HG03575 (cell line): ENCODE data around the gene ZNF362.

Source experiments
- ATAC-seq: cut with Tn5 transposase; IDR thresholded peaks from one replicate; pipeline ENCODE4 v1.9.1; 2021; ENCODE audit not compliant: unreplicated experiment, insufficient number of reproducible peaks, low FRiP score; ENCODE audit errors: extremely low read depth

Gene ZNF362

DNA sequence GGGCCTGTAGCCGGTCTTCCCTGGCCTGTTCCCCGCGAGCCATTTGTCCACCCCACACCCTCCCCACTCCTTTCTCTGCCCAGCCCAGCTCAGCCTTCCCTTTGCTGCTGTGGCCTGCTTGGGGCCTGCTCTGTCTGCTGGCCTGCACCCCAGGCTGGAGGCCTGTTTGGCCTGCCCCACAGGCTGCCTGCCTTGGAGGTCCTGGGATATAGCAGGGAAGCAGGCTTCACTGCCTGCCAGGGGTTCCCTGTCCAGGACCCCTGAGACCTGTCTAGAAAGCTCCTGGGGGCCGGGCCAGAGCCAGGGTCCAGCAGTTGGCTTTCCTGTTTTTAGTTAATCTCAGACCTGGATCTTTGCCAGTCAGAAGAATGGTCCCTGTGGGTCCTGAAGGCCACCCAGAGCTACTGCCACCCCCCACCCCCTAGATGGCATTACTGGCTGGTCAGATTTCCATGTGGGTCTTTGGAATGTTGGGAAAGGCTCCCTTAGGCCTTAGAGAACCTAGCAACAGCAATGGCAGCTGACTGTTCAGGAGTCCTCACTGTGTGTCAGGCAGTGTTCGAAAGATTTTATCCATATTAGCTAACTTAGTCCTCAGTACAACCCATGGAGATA lies 7.7 kb downstream of the ZNF362 start:
- no peak for ATAC-seq

DNA sequence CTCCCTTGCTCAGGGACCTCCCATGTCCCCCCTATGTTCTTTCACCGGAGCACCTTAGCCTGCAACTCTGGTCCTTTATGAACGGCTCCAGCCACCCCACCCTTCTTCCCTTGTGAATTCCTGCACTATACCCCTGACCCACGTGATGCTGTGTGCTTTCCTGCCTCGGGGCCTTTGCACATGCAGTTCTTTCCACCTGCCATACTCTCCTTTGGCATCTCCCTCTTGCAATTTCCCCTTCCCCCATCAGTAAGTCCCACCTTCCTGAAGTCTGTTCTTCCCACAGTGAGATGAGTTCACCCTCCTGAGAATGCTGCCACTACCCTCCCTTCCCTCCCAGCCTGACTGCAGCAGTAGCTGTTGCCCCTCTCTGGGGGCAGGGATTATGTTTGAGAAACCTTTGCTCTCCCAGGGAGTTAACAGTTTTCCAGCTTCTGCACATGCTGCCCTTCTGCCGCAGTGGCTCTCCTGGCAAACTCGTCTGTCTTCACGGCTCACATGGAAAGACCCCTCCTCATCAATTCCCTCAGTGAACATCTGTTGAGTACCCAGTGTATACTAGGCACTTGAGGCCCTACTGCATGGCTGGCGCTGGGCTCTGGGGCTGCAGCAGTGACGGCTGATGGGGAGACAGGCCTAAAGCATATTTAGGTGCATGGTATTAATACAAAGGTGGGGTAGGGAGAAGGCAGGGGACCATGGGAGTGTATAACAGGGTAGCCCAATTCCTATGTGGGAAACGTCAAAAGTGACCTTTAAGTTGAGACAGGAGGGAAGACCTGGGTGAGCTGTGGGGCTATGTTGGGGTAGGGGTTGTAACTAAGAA lies 9.7 kb downstream of the ZNF362 start:
- ATAC-seq = no peak

DNA sequence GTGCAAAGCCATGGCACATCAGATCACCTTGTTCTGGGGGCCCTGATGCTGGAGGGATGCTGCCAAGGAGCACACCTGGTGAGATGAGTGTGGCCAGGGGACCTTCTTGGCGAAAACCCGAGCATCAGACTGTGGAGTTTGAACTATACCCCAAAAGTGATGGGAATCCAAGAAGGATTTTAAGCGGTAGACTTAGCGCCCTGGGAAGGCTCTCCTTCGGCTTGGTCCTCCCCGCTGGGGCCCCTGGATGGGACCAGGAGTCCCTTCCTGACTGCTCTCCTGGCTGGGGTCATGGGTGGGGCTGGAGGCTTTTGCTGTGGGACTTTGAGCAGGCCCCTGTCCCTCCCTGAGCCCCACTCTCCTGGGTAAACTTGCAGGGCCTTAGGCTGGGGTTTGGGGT lies 10.5 kb downstream of the ZNF362 start:
- ATAC-seq = no peak

DNA sequence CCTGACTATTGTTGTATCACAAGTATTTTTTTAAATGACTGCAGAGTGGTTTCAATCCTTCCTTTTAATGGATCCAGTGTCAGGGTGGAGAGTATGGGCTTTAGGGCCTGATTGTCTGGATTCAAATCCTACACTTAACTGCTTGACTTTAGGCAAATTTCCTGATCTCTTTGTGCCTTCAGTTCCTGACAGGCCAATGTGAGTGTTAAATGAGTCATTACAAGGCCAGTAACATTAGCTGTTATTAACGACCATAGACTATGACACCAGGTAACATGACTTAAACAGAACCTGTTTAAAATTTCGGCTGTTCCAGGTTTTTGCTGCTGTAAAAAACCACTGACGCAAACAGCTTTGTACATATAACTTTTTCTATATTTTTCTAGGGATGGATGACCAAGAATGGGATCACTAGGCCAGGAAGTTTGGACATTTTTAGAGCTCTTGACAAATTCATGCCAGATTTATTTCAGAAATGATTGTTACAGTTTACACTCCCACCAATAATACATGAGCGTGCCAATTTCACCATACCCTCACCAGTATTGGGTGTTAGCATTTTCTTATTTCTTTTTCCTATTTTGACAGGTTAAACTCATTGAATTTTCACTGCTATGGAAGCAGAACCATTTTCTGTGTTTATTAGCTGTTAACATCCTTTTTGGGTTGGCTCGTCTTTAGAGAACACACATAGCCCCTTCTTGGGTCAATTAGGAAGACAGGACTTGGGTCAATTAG lies 11.3 kb downstream of the ZNF362 start:
- ATAC-seq = no peak

DNA sequence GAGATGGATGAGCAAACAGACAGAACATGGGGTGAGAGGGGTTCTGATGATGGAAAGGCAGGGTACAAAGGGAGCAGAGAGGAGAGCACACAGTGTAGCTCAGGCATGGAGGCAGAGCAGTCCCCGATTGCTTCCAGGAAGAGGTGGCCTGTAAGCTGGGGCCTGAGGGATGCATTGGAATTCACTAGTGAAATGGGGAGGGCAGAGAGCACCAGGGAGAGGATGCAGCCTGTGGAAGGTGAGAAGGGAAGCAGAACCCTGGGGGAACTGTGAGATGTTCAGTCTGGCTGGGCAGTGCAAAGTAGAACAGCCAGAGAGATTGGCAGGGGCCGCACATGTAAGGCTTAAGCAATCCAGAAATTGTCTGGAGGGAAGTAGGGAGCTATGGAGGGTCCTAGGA lies 12.2 kb downstream of the ZNF362 start:
- no peak for ATAC-seq

DNA sequence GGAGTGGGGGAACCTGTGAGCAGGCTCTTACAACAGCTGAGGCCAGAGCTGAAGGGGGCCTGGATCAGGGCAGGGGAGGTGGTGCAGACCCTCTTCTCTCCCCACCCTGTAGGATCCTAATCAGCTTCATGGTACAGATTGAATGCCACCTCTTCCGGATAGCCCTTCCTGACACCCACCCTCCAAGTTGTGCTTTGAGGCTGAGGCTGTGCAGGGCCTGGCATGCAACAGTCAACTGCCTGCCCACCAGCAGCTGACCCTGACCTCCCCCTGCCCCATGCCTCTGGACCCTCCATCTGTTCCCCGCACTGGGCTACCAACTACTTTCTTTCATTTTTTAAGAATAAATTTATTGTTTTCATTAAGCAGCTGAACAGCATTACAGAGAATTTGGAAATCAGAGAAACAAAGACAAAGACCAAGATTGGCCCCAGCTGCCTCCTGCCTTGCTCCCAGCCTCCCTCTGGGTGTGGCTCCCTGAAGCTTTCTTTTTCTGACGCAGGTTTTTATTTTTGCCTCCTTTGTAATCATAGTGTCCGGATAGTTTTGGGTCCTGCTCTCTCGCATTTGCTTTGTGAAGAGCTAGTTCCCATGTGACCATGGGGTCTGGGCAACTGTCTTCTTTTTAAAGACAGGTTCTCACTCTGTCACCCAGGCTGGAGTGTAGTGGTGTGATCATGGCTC lies 12.8 kb downstream of the ZNF362 start:
- no peak for ATAC-seq

DNA sequence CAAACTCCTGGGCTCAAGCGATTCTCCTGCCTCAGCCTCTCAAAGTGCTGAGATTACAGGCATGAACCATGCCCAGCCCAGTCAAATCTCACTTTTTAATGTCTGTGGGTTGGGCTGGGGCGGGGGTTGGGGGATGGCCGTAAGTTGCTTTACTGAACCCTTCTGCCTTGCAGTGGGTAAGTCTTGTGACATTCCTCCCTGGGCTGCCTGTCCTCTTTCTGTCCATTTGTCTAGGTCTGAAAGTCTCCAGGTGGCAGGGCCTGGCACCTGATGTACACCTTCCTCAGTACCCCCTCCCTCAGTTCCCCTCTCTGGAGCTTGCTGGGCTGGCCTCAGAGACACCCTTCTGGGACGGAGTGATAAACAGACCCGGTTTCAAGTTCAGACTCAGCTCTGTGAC lies 13.3 kb downstream of the ZNF362 start:
- no peak for ATAC-seq

DNA sequence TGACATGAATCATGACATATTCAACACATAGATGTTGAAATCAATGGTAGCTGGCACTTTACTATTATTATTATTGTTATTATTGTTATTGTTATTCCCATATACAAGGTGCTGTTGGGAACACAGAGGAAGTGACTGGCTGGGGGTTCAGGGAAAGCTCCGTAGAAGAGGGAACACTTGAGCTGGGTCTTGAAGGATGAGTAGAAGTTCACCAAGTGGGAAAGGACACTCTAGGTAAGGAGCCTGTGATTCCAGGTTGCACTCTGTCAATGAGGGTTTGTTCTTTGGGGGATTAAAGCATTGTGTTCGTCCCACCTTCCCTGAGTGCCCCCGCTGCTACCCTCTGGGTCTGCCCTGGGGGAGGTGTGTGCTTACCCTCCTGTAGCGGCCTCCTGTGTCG lies 14.1 kb downstream of the ZNF362 start:
- no peak for ATAC-seq

DNA sequence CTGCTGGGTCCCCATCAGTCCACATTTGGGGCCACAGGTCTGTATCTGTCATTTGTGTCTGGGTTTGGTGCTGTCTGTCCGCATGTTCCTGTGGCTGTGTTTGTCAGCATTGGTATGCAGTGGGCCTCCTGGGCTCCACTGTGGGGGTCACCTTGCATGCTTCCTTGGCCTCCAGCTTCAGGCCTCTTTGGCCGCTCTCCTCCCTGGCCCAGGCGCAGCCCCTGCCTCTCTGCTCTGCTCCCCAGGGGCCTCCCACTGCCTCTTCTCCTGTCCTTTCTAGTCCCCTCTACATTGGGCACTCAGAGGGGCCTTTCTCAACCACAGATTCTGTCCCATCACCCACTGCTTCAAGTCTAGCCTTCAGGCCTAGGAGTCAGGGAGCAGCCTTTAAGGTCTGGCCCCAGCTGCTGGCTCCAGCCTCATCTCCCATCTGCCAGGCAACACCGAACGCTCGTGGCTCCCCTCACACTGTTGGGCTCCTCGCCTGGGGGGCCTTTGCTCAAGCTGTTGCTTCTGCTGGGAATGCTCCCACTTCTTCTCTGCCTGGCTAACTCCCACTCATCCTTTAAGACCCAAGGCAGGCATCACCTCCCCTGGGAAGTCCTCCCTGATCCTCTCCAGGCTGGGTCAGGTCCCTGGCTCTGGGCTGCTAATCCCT lies 14.6 kb downstream of the ZNF362 start:
- no peak for ATAC-seq

DNA sequence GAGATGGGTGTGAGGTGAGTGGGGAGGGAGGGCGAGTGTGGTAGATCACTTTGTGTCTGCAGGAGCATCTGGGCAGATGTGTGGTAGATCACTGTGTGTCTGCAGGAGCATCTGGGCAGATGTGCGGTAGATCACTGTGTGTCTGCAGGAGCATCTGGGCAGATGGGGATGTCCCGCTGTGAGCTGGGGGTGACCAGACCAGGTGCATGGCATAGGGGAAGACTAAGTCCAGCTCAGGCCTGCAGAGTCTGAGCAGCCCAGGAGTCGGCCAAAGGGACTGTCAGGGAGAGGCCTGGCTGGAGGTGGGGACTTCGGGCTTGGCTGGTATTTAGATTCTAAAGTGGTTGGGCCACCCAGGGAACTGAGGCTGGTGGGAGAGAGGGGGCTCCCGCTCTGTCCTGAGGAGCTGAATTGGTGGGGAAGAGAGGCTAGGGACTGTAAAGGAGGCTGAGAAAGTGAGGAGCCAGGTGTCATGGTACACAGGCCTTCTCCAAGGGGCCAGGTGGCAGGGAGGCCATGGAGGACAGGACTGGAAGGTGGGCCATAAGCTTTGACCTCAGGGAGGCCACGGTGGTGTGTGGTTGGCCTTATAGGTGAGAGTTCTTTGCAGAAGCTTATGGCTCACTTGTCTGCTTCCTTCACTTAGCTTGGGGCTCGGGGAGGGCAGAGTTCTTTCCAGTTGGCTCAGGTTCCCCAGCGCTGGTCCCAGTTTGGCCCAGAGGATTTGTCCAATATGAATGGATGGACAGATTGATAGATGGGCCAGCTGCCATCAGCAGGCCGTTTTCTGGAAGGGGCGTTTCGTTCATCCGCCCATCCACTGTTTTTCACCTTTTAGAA lies 15.6 kb downstream of the ZNF362 start:
- no peak for ATAC-seq

DNA sequence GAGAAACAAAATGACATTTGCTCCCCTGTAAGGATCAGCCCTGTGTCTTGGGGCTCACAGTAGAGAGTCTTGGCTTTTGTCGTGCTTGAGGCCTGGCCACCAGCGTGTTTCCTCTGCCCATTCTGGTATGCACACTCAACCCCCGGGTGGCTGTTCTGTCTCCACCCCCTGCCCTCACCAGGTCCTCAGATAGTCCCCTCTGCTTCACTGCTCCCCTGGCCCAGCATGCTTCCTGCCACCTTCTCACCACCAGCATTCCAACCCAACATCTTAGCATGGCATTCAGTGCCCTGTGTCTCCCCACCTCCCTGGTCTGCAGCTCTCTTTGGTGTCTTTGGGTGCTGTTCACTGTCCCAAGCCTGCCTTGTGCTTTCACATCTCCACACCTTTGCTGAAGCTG lies 16.2 kb downstream of the ZNF362 start:
- ATAC-seq = no peak

DNA sequence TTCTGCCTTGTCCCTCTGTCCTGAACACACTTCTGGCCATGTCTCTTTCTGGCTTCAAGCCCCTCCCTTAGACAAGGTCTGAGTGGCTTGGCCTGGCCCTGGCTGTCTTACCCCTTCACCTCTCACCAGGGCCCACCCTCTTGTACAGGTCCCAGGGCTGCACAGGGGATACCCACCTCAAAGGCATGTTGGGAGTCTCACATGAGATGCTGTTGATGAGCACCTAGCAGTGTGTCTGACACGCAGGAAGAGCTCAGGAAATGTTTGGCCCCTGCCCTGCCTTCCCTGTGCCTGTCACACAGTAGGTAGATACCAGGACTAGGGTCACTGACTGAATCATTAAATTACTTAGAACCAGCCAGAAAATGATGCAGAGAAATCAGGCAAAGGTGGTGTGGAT lies 16.6 kb downstream of the ZNF362 start:
- no peak for ATAC-seq

DNA sequence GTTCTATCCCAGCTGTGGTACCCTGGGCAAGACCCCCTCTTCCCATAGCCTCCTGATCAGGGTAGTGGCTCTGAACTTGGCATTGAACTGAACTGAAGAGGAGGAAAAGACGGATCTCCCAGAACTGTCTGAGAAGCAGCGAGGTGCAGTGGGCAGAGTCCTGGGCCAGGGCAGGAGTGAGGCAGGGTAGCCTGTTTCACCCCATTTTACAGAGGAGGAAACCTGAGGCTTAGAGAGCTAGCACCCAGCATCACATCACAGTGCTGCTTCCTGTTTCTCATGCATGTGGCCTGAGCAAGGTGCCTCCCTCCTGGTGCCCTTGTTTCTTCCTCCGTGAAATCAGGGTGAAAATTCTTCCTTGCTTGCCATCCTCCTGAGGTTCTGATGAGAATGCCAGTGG lies 17.1 kb downstream of the ZNF362 start:
- no peak for ATAC-seq

DNA sequence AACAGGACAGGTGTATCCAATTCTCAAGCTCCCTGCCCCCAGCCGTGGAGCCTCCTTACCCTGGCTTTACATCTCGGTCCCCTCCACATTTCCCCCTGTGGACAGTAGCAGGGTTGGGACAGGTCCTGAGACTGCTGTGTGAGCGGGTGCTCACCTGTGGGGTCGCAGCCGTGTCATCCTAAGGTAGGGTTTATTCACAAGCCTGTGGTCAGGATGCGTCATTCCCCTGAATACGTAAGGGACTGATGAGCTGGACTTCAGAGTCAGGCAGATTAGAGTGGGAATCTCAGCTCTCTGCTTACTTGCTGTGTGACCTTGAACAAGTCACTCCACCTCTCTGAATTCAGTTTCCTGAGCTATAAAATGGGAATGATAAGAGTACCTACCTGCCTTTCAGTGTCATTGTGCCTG lies 17.7 kb downstream of the ZNF362 start:
- no peak for ATAC-seq

DNA sequence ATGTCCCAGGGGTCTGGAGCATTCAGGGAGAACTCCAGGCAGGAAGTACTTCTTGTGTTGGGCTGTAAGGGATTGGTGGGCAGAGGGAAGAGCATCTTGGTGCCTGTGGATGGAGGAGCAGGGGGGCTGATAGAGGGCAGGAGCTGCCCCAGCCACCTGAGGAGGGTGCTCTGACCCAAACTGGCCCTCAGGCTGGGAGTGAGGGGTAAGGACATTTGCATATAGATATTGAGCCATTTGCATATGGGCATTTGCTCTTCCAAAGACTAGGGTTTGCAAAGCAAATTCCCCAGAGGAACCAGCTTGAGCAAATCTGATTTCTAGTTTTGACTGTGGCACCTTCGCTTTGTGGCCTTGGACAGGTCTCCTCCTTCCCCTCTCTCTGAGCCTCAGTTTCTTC lies 18.2 kb downstream of the ZNF362 start:
- ATAC-seq = no peak

DNA sequence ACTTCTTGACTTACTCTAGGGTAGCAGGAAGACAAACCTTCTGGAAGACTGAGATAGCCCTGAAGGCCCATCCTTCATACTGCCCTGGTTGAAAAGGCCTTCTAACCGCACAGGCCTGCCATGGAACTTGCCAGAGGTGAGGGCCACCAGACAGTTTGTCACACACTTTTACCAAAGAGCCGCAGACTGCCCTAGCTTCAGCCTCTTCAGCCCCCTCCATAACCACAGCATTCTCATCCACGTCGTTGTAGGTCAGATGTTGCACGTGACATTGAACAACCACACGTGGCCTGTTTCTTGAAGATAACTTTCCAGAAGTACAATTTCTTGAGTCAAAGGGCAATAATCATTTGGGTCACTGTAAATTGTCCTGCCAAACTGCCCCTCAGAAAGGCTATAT lies 18.9 kb downstream of the ZNF362 start:
- ATAC-seq = no peak

DNA sequence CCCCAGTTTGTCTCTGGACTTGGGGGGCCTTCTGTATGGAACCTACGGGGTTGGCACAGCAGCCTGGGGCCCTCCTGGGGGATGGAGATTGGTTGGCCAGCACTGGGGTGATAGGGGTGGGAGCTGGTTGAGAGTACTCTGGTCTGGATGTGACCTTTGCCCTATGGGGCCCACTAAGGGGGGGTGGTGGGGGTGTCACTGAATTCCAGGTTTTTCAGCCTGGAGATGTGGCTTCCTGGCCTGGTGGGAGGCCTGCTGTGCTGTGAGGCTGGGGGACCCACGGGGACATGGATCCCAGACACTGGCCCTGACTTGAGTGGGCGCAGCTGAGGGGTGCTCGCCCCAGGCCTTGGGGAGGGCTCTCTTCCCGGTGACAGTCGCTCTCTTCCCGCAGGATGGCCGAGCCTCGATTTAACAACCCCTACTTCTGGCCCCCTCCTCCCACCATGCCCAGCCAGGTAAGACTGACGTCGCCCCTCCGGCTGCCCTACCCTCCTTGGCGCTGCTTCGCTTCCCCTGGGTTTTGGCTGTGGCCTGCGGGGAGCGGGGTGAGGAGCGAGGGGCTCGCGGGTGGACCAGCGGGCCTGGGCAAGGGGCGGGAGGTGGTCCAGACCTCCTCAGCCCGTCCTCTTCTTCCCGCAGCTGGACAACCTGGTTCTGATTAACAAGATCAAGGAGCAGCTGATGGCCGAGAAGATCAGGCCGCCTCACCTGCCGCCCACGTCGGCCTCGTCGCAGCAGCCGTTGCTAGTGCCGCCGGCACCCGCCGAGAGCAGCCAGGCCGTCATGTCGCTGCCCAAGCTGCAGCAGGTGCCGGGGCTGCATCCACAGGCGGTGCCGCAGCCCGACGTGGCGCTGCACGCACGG lies 19.6 kb downstream of the ZNF362 start:
- no peak for ATAC-seq
